IPS-18c (cell line): Measurements from ENCODE around the gene ZNF296.

ENCODE experiments used
- H3K4me3 ChIP-seq: 2 replicates; pipeline ENCODE4 v1.7.0; 2013; ENCODE audit warnings: low read depth, mild to moderate bottlenecking, low read length, moderate library complexity; ENCODE audit not compliant: insufficient read depth
- H3K9me3 ChIP-seq: one replicate; pipeline ENCODE4 v1.6.1; 2013; ENCODE audit warnings: mild to moderate bottlenecking, low read length, moderate library complexity; ENCODE audit not compliant: control insufficient read depth, insufficient read depth

The ZNF296 gene

DNA sequence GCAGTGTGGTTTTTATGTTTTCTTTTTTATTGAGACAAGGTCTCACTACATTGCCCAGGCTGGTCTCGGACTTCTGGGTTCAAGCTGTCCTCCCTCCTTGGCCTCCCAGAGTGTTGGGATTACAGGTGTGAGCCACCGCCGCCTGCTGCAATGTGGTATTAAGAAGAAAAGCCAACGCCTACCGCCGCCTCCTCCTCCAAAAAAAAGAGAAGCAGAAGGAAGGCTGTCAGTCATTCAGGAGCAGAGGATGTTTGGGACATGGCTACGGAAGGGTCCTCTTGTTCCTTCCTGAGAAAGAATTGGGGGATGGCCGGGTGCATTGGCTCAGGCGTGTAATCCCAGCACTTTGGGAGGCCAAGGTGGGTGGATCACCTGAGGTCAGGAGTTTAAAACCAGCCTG, 17.9 kb upstream of the ZNF296 start:
- peak overlapping the region; percentile 95; the same call in 1 of the 2 replicates for H3K4me3 ChIP-seq
- peaks cover 2% of the 10 kb centered on the region for H3K9me3 ChIP-seq

DNA sequence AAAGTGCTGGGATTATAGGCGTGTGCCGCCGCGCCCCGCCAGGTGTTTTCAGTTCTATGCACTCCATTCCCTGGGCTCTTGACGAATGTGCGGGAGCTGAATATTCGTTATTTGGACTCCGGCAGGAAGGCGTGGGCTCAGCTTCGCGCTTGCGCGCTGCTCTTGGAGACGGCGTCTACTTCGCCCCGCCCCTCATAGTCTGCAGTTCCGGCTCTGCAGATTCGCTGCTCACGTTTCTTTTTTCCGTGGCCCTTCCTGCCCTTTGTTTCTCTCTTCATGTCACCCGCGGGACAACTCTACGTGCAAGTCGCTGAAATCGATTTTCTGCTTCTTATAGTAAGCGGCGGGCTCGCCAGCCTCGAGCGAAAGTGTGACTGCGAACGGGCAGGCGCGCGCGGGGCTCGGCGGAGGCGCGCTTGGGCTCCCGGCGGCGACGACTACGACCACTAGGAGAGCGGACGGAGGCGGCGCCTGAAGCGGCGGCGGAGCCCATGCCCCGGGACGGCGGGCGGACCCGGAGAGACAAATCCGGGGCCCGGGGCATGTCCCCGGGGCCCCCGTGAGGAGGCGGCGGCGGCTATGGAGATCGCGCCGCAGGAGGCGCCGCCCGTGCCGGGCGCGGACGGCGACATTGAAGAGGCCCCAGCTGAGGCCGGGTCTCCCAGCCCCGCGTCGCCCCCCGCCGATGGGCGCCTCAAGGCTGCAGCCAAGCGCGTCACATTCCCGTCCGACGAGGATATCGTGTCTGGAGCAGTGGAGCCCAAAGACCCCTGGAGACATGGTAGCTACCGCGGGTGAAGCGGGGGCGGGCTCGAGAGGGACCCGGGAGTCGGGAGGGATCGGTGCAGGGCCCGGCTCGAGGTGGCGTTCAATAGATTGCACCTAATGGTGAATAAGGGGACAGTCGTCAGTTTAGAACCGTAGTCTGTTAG, 16.7 kb upstream of the ZNF296 start, which contains the start of gene PPP1R37:
PPP1R37 (plus strand) TSS at position 433 of the 932 bp plus-strand sequence; CDS start at position 580, 147 bp downstream.
- Histone ChIP-seq H3K9me3 (peaks cover 2% of the 10 kb centered on the region), H3K4me3 (peak within 1 kb of the TSS; percentile 95)

DNA sequence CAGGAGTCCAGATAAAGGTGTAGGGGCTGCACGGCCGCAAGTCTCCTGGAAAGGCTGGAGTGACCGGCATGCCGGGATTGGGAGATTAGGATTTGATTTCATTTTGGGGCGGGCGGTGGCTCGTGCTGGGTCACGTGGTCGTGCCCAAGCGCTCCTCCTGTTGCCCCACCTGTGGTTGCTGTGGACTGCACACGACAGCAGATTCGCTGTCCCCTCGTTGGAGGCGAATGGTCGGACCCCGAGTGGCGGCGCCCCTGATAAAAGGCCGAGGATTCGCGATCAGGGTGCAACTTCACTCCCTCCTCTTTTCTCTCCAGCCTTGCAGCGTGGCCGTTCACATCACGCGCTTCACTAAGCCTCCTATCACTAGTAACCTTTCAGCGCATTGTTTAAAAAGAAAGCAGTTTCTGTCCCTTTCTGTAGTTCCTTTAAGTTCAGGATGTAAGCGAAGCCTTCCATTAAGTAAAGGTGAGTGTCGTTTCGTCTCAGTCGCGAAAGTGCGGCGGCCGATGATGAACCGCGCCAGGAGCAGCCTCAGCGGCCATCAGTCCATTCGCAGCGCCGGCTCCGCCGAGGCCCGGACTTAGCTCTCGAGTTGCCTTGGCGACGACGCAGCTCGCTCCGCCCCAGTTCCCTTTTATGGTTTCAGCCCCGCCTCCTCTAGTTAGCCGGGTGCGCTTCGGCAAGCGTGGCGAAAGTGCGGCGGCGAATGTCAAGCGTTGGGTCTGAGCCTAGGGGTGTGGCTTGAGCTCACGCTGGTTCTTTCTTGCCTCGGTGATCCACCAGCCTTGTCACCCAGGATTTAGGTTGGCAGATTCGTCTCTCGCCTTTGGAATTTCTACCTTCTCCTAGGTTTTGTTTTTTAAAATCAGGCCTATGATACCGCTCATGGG, 15.0 kb upstream of the ZNF296 start:
- H3K4me3 ChIP-seq, result peak overlapping the region; percentile 45; the same call in 1 of the 2 replicates
- peaks cover 2% of the 10 kb centered on the region for H3K9me3 ChIP-seq

DNA sequence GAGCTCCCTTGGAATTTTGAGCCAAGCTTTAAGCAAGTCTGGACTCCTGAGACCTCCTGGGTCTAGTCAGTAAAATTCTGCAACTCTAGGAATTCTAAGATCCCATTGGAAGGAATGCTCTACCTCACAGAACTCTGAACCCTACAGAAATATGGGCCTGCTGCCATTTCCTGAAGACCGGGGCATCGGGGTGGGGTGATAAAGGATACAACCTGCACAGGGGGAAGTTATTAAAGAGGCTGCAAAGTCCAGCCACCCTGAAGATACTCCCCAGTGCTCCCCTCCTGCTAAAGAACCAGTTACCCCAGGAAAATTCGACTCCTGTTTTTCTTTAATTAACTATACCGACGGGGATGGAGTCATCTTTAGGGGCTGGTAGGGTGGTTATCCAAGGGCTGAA, 14.3 kb upstream of the ZNF296 start:
- Histone ChIP-seq H3K4me3 (no peak overlapping the region; the same call in 1 of the 2 replicates), H3K9me3 (peaks cover 2% of the 10 kb centered on the region)

DNA sequence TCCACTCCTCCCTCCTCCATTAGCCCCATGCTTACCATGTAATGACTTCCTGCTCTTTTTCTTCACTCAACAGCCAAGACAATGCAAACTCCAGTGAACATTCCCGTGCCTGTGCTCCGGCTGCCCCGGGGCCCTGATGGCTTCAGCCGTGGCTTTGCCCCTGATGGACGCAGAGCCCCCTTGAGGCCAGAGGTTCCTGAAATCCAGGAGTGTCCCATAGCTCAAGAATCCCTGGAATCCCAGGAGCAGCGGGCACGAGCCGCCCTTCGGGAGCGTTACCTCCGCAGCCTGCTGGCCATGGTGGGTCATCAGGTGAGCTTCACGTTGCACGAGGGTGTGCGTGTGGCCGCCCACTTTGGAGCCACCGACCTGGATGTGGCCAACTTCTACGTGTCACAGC, 13.8 kb upstream of the ZNF296 start:
- H3K4me3 ChIP-seq, result no peak overlapping the region
- H3K9me3 ChIP-seq, result peaks cover 2% of the 10 kb centered on the region

DNA sequence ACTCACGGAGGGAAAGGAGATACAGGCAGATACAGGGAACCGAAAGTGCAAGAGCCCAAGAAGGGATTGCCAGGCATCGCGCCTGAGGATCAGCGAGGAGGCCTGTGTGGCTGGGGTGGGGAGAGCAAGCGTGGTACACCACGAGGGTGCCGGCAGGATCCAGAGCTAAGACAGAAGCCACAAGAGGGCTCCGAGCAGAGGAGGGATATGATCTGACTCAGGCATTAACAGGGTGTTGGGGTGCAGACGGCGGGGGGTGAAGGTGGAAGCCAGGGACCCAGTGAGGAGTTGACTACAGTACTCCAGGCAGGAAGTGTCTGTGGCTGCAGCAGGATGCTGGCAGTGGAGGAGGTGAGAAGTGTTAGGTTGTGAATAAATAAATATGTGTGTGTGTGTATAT, 11.3 kb upstream of the ZNF296 start:
- no peak overlapping the region for H3K4me3 ChIP-seq
- no peaks in the 10 kb centered on the region for H3K9me3 ChIP-seq

DNA sequence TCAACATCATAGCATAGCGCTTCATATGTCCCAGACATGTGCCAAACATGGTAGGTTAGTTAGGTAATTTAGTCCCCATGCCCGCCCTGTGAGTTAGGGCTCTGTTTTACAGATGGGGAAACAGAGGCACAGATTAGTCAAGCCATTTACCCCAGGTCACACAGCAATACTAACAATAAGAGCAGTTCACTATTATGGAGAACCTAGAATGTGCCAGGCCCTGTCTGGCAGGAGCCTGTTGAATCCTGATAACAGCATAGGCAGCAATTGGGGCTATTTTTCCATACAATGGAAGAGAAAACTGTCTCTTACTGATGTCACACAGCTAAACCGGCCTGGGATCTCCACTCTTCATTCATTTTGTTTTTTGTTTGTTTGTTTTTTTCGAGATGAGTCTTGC, 10.2 kb upstream of the ZNF296 start:
- Histone ChIP-seq H3K4me3 (no peak overlapping the region), H3K9me3 (no peaks in the 10 kb centered on the region)

DNA sequence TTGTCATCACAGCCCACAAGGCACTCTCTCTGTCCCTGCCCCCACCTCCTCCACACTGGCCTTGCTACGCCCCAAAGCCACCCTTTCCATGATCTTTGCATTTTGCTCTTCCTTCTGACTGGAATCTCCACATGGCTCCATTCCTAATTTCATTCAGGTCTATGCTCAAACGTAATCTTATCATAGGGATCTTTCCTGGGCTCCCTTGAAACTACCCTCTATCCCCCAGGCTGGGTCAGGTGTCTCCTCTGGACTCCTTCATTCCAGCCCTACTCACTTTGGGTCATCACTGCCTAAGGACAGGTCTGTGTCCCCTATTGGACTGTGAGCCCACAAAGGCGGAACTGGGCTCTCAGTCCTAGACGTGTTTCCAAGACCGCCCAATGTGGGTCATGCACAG, 5.9 kb upstream of the ZNF296 start:
- Histone ChIP-seq H3K9me3 (no peaks in the 10 kb centered on the region), H3K4me3 (no peak overlapping the region)

DNA sequence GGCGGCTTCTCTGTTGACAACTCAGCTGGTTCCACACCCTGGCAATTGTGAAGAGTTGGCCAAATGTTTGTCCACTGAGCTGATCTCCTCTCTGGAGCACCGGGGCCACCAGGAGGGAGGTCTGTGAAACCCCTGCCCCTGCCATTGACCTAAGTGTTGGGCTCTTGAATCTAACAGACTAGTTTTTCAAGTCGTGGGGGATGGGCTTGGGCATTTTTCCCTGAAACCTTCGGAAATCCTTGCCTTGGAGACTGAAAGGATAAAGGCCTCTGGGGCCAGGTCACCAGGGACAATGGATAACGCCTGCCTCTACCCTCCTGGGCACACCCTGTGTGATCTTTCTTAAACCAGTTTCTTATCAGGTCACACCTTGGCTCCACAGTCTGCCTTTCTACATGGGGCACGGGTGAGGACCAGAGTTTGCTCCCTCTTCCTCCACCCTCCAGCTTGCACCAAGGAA, 3.7 kb upstream of the ZNF296 start:
- Histone ChIP-seq H3K9me3 (no peaks in the 10 kb centered on the region), H3K4me3 (peak overlapping the region; percentile 98)

DNA sequence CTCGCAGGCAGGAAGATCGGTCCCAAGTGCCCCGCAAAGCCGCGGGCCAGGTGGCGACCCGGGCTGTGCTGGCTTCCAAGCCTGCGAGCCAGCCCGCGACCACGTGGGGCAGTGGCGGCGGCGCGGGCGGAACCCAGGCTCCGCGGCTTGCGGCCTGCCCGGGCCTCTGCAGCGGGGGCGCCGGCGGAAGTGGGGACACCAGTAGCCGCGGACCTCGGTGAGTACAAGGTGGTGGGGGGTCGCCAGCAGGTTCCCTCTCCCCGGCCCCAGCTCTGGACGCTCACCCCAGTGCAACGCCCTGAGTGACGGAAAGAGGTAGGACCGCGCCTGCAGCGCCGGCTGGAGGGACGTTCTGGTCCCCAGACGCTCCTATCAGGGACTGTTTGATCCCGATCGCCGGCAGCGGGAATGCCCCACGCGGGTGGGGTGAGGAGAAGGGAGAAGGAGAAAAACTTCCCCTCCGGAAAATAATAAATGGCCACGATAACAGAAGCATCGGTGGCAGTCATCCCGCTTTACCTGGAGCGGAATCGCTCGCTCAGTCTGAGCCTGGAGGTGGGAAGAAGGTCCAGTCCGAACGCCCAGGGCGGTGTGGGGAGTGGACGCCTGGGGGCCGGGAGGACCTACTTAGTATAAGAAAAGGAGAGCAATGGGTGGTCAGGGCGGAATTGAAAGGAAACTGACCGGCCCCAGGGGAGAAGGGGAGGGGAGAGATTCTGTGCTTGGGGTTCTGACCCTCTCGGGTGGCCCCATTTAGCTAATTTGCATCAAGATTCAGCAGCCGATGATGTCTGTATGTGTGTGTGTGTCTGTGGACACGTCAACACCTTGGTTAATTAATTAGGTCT, 3.0 kb upstream of the ZNF296 start, which contains the start of gene GEMIN7:
GEMIN7 (plus strand) TSS at position 198 of the 848 bp plus-strand sequence. CDS start 10,855 bp downstream, outside the sequence.
- Histone ChIP-seq H3K4me3 (peak within 1 kb of the TSS; percentile 98), H3K9me3 (no peaks in the 10 kb centered on the region)

- H3K4me3 ChIP-seq, result peak overlapping the region; percentile 98
- no peaks in the 10 kb centered on the region for H3K9me3 ChIP-seq
Observed at GRCh38 chr19:45078390-45079062, 2.2 kb upstream of the ZNF296 start.

DNA sequence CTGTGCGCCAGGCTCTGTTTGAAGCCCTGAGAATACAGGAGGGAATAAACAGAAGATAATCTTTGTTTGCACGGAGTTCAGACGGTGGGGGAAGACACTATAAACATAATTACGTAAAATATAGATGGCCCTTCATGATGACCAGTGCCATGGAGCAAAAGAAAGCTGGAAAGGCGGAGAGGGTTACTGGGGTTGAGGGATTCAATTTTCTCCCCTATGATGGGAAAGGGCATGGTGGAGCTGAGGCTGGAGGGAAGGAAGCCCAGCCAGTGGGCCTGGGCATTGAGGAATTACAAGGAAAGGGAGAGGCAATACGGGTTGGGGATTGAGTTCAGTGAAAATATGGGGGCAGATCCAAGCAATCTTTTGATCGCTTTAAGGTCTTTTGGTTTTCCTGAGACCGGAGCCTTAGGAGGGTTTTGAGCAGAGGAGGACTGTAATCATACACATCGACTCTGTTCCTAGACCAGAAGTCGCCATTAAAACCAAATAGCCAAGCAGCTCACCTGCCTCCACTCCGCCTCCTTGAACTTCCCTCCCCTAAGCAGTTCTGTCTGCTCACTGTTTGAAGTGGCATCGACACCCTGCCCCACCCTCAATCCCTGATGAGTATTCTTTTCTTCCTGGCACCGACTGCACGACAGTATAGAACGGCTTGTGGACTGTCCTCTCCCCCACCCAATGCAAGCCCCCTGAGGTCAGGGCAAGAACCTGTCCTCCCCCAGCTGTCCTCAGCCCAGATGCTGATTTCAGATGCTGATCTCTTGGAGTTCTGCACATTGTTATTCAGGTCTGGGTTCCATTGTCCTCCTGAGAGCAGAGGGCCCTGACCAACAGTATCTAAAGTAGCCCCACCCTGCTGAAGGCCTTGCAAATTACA, 813 bp upstream of the ZNF296 start:
- Histone ChIP-seq H3K9me3 (no peaks in the 10 kb centered on the region), H3K4me3 (peak overlapping the region; percentile 91; the same call in 1 of the 2 replicates)

GRCh38 chr19:45075301-45076028, 813 bp downstream of the ZNF296 start:
- Histone ChIP-seq H3K9me3 (no peaks in the 10 kb centered on the region), H3K4me3 (peak overlapping the region; percentile 91)

- Histone ChIP-seq H3K9me3 (no peaks in the 10 kb centered on the region), H3K4me3 (peak overlapping the region; percentile 43; the same call in 1 of the 2 replicates)
Observed at GRCh38 chr19:45074744-45075300, 1.5 kb downstream of the ZNF296 start.
